Activated T-cell treated with anti-CD3 and anti-CD28 coated beads for 1 hour (primary cell): ENCODE results near the gene ATP9B.

Experiments used
- DNase-seq: peaks from one replicate; pipeline ENCODE4 v3.0.0-alpha.2; 2020; ENCODE audit warnings: low read depth

ATP9B gene

GRCh38 chr18:79397830-79398761 lies 328.9 kb downstream of the ATP9B start:
- DNase-seq, result no peak

GRCh38 chr18:79399275-79400081 lies 330.3 kb downstream of the ATP9B start:
- no peak for DNase-seq

DNA sequence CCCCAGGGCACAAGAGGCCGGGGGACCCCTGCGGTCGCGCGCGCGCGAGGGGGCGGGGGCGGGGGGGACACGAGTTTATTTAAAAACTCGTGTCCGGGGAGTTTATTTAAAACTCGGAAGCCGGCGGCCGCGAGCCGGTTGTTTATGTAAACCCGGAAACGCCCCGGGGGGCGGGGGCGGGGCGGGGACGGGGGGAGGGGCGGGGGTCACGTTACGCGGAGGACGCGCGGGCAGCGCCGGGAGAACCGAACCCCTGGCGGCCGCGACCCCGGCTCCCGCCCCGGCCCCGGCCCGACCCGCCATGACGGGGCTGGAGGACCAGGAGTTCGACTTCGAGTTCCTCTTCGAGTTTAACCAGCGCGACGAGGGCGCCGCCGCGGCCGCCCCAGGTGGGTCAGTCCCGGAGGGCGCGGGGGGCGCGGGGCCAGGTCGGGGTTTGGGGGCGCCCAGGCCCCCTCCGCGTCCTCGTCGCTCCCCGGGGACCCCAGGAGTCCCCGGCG lies 330.9 kb downstream of the ATP9B start:
- peak; percentile 74 for DNase-seq

DNA sequence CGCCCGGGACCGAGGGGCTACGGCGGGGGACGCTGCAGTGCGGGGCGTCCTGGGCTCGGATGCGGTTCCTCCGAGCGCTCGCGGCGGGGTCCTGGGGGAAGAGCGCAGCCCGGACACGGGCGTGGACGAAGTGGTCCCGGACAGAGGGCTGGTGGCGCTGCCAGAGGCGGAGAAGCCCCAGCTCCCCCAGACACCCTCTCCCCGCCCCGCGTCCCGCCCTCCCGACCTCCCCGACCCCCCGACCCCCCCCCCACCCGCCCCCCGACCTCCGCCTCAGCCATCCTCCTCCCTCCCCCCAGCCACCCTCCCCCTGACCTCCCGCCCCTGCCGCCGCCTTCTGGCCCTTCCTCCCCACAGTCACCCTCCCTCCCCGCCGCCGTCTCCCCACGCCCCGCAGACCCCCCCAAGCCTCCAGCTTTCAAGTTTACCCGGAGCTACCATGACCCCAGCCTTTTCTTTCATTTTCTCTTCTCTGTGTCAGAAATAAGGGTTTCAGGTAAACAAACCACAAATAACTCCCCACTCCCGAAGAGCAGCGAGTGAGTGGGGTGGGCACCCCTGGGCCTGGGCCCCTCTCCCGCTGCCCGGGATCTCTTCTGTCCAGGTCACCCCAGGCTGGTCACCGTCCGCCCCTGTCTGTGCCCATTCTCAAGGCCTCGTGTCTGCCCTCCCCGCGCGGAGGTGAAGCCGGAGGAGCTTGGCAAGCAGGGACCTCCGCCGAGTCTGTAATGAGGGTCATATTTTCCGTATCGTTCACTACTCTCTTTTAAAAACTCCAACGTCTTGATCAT lies 331.6 kb downstream of the ATP9B start:
- peak; percentile 47 for DNase-seq

DNA sequence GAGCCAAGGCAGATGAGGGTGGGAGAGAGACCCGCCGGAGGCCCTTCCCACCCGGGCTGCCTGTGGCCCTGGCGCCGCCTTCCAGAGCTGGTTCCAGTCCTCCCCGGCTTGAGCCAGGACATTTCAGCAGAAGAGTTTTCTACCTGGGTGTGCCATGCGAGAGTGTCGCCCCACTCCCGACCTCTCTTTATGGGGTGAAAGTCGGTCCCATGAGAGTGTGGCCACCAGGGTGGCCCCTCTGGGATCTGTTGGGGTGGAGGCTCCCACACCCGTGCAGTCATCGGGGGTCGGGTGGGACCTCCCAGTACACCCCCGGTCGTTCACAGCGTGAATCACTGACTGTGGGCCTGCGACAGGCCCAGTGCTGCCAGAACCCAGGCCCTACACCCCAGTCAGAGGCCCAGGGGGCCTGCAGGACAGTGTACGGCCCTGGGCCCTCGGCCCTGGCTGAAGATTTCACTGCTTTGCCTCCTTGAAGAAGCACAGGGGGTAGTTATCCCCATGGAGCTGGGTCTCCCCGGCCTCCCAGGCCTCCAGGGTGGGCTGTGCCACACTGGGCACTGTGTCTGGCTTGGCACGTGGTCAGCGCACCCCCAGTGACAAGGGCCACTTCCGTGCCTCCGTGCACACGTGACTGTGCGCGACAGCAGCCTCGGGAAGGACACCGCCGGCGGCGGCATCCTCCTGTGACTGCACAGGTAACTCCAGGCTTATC lies 332.5 kb downstream of the ATP9B start:
- no peak for DNase-seq

- DNase-seq, result no peak
Measured at GRCh38 chr18:79402209-79402576, 333.0 kb downstream of the ATP9B start.

DNA sequence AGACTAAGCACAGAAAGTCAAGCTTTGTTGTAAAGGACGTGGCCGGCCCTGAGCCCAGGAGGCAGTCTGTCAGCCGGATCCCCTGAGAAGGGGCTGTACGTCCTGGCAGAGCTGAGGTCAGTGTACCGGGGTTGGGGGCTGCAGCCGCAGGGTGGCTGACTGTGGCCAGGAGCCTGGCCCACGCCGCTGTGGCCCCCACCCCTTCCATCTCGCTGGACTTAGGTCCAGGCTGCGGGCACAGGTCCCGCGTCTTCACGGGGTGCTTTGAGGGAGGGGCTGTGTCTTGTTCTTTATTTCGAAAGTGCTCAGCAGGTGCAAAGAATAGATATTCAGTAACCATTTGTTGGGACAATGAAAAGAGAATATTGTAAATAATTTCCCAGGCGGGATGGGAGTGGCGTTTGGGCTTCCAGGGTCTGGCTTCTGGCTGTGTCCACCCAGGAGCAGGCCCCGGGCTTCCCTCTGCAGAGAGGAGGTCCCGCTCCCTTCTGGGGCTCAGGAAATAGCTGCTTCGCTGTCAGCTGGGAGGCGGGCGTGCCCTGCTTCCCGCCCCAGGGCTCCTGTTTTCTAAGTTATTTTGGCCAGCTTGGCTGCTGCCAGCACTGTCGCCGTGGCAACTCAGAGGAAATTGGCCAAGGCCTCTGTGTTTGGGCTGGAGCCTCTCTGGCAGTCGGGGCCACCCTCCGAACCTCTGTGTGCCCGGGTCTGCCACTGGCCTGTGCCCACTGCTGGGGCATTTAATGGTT lies 334.0 kb downstream of the ATP9B start:
- DNase-seq, result no peak

DNA sequence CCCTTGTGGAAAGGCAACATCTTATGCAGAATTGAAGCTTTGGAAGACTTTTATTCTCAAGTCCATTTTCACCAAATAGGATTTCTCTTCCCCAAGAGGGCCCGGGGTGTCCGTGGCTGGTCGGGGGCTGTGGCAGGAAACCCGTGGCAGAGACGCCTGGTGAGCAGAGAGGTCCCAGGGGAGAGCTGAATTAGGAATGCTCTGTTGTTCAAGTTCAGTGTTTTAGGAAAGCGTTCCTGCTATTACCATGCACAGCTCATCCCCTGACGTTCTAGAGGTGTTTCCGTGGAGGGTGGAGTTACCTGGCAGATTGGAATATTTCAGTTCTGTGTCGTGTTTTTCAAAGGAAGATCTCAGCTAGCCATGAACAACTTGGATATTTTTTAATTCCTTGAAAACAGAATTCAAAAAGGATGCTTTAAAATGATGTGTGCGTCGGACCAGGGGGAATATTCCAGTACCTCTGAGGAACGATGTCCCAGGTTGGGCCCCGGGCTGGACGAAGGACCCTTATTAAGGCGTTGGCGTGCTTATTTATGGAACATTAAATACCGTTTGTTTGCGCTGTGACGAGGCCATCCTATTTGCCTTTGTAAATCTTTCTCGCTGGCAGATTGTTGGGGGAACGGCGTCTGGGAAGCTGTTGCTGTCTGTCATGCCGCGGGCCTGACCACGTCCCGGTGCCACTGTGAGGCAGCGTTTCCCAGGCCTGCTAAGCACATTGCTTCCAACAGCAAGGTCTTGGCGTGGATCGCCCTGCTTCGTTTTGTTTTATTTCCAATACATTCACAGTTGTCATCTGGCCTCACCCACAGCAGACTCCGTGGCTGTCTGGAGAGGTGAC lies 334.8 kb downstream of the ATP9B start:
- DNase-seq, result no peak

GRCh38 chr18:79404567-79404910 lies 335.3 kb downstream of the ATP9B start:
- no peak for DNase-seq

GRCh38 chr18:79405019-79405780 lies 336.0 kb downstream of the ATP9B start:
- no peak for DNase-seq

- peak; percentile 79 for DNase-seq
Measured at GRCh38 chr18:79405781-79406575, 336.8 kb downstream of the ATP9B start.

- DNase-seq, result no peak
Measured at GRCh38 chr18:79406708-79407107, 337.5 kb downstream of the ATP9B start.

GRCh38 chr18:79409313-79409712 lies 340.1 kb downstream of the ATP9B start:
- DNase-seq, result no peak

- no peak for DNase-seq
Measured at GRCh38 chr18:79410171-79410641, 341.0 kb downstream of the ATP9B start.

DNA sequence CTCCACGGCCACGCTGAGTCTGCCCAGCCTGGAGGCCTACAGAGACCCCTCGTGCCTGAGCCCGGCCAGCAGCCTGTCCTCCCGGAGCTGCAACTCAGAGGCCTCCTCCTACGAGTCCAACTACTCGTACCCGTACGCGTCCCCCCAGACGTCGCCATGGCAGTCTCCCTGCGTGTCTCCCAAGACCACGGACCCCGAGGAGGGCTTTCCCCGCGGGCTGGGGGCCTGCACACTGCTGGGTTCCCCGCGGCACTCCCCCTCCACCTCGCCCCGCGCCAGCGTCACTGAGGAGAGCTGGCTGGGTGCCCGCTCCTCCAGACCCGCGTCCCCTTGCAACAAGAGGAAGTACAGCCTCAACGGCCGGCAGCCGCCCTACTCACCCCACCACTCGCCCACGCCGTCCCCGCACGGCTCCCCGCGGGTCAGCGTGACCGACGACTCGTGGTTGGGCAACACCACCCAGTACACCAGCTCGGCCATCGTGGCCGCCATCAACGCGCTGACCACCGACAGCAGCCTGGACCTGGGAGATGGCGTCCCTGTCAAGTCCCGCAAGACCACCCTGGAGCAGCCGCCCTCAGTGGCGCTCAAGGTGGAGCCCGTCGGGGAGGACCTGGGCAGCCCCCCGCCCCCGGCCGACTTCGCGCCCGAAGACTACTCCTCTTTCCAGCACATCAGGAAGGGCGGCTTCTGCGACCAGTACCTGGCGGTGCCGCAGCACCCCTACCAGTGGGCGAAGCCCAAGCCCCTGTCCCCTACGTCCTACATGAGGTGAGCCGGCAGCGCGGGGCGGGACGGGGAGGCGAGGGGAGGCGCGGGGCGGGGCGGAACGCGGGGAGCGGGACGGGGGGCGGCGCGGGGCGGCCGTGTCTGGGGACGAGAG lies 341.8 kb downstream of the ATP9B start:
- DNase-seq, result no peak

GRCh38 chr18:79411614-79412526 lies 342.7 kb downstream of the ATP9B start:
- DNase-seq, result no peak
